Mesenchymal stem cell (in vitro differentiated cells and primary cell): Measurements from ENCODE around the gene E2F4.

Experiments used
- DNase-seq: peaks from one replicate; pipeline ENCODE4 v3.0.0-alpha.2; 2013
- H2AFZ ChIP-seq: one replicate; pipeline ENCODE4 v1.6.1; 2013; ENCODE audit warnings: low read depth, mild to moderate bottlenecking, control low read depth, inconsistent platforms, low read length, moderate library complexity
- H2AK5ac ChIP-seq: 2 replicates; pipeline ENCODE4 v1.6.1; 2013; ENCODE audit warnings: low read length, moderate library complexity, mild to moderate bottlenecking, inconsistent platforms; ENCODE audit not compliant: severe bottlenecking
- H2BK120ac ChIP-seq: one replicate; pipeline ENCODE4 v1.6.1; 2013; ENCODE audit warnings: low read depth, mild to moderate bottlenecking, inconsistent platforms, low read length, moderate library complexity
- H2BK12ac ChIP-seq, 2 experiments: one replicate each; pipeline ENCODE4 v1.6.1; 2013; ENCODE audit warnings: inconsistent platforms in 2 of 2, low read length in 2 of 2, mild to moderate bottlenecking in 2 of 2, moderate library complexity in 2 of 2, control low read depth in 1 of 2
- H2BK15ac ChIP-seq: one replicate; pipeline ENCODE4 v1.6.1; 2013; ENCODE audit warnings: mild to moderate bottlenecking, low read depth, inconsistent platforms; ENCODE audit not compliant: poor library complexity, severe bottlenecking
- H2BK5ac ChIP-seq: 2 replicates; pipeline ENCODE4 v1.6.1; 2013; ENCODE audit warnings: low read depth, mild to moderate bottlenecking, low read length, control low read depth, inconsistent platforms; ENCODE audit not compliant: poor library complexity, severe bottlenecking
- H3K14ac ChIP-seq, 2 experiments: one replicate each; pipeline ENCODE4 v1.6.1; 2013; ENCODE audit warnings: inconsistent platforms in 2 of 2, low read length in 2 of 2, control low read depth in 1 of 2, mild to moderate bottlenecking in 1 of 2, moderate library complexity in 1 of 2
- H3K18ac ChIP-seq, 2 experiments: one replicate each; pipeline ENCODE4 v1.6.1; 2013; ENCODE audit warnings: inconsistent platforms in 2 of 2, low read length in 2 of 2, control low read depth in 1 of 2, low read depth in 1 of 2, mild to moderate bottlenecking in 1 of 2
- H3K23ac ChIP-seq, 2 experiments: one replicate each; pipeline ENCODE4 v1.6.1; 2013; ENCODE audit warnings: inconsistent platforms in 2 of 2, low read length in 2 of 2, mild to moderate bottlenecking in 2 of 2, moderate library complexity in 2 of 2, control low read depth in 1 of 2
- H3K27ac ChIP-seq: 2 replicates; pipeline ENCODE4 v1.5.1; 2013; ENCODE audit warnings: mild to moderate bottlenecking, moderate library complexity, low read length, control low read depth, inconsistent platforms; ENCODE audit not compliant: poor library complexity, severe bottlenecking
- H3K27me3 ChIP-seq, 2 experiments: 2 replicates each; pipeline versions ENCODE4 v1.6.1 to v1.7.0; 2013; ENCODE audit warnings: low read length in 2 of 2, mild to moderate bottlenecking in 2 of 2, moderate library complexity in 2 of 2, control low read depth in 1 of 2, inconsistent platforms in 1 of 2; ENCODE audit not compliant: control insufficient read depth in 1 of 2, insufficient read depth in 1 of 2
- H3K36me3 ChIP-seq, 2 experiments: 2 replicates each; pipeline versions ENCODE4 v1.6.1 to v1.7.0; 2013; ENCODE audit warnings: low read length in 2 of 2, control low read depth in 1 of 2, inconsistent platforms in 1 of 2, low read depth in 1 of 2, mild to moderate bottlenecking in 1 of 2; ENCODE audit not compliant: insufficient read depth in 2 of 2, control insufficient read depth in 1 of 2
- H3K4ac ChIP-seq, 2 experiments: one replicate each; pipeline ENCODE4 v1.6.1; 2013; ENCODE audit warnings: inconsistent platforms in 2 of 2, low read length in 2 of 2, mild to moderate bottlenecking in 2 of 2, moderate library complexity in 2 of 2, control low read depth in 1 of 2, low read depth in 1 of 2
- H3K4me1 ChIP-seq: 2 replicates; pipeline ENCODE4 v1.6.1; 2013; ENCODE audit warnings: low read depth, low read length, control low read depth; ENCODE audit not compliant: control insufficient read depth, insufficient read depth
- H3K4me2 ChIP-seq: 2 replicates; pipeline ENCODE4 v1.6.1; 2013; ENCODE audit warnings: low read length, mild to moderate bottlenecking, inconsistent platforms; ENCODE audit not compliant: poor library complexity, severe bottlenecking
- H3K4me3 ChIP-seq, 2 experiments: 2 replicates each; pipeline versions ENCODE4 v1.5.1 to v1.7.0; 2013; ENCODE audit warnings: low read length in 2 of 2, mild to moderate bottlenecking in 2 of 2, control low read depth in 1 of 2, low read depth in 1 of 2; ENCODE audit not compliant: insufficient read depth in 1 of 2
- H3K79me1 ChIP-seq: replicated peaks from 2 replicates; pipeline ENCODE4 v1.6.1; 2013; ENCODE audit warnings: mild to moderate bottlenecking, control low read depth, low read length, inconsistent platforms; ENCODE audit not compliant: poor library complexity, severe bottlenecking
- H3K9ac ChIP-seq: 2 replicates; pipeline ENCODE4 v1.7.0; 2013; ENCODE audit warnings: mild to moderate bottlenecking, low read length, moderate library complexity
- H3K9me3 ChIP-seq: 2 replicates; pipeline ENCODE4 v1.7.0; 2013; ENCODE audit warnings: mild to moderate bottlenecking, low read length; ENCODE audit not compliant: control insufficient read depth
- H4K8ac ChIP-seq: one replicate; pipeline ENCODE4 v1.6.1; 2013; ENCODE audit warnings: inconsistent platforms, mild to moderate bottlenecking, low read length, moderate library complexity
- H4K91ac ChIP-seq: one replicate; pipeline ENCODE4 v1.6.1; 2013; ENCODE audit warnings: mild to moderate bottlenecking, low read length, inconsistent platforms
- WGBS: methylation state at CpG from one replicate; pipeline ENCODE4 v1.1.7; 2013; ENCODE audit warnings: mixed read lengths; 5-methylcytosine and 5-hydroxymethylcytosine counted together

Gene E2F4

DNA sequence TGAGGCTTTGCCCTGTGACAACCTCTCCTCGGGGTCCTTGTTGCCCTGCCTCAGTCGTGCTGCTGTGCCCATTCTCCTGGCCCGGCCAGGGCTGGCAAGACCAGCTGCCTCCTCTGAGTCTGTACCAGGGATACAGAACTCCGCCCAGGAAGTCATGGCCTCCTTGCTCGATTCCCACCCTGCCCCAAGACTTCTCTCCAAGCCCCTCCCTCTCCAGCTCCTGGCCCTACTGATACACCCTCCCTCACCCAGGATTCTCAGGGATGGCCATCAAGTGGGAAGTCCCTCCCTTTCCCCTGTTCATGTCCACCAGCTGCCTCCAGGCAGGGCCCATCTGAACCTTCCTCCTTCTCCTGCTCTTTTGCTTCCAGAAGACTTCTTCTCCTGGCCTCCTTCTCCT is 23.8 kb downstream of the E2F4 start:
- Histone ChIP-seq H4K91ac (no peak overlapping the region), H4K8ac (peak overlapping the region; percentile 55), H3K18ac (no peak overlapping the region), H3K36me3 (peaks cover 13 to 19% of the 10 kb centered on the region in 2 experiments), H3K27me3 (no peaks in the 10 kb centered on the region), H3K27ac (no peak overlapping the region), H3K79me1 (no peaks in the 10 kb centered on the region), H3K23ac (no peak overlapping the region), H2AFZ (no peak overlapping the region), H3K4me3 (no peak overlapping the region), H3K9me3 (no peaks in the 10 kb centered on the region), H2BK120ac (no peak overlapping the region), H2BK15ac (no peak overlapping the region), H3K14ac (no peak overlapping the region), H3K4me2 (no peak overlapping the region), H3K4ac (no peak overlapping the region), H2BK5ac (no peak overlapping the region), H3K4me1 (peaks cover 4% of the 10 kb centered on the region), H2AK5ac (no peak overlapping the region), H3K9ac (no peak overlapping the region), H2BK12ac (no peak overlapping the region)
- 62% methylated on average over 5 of the region's 5 CpGs for WGBS
- no peak for DNase-seq

DNA sequence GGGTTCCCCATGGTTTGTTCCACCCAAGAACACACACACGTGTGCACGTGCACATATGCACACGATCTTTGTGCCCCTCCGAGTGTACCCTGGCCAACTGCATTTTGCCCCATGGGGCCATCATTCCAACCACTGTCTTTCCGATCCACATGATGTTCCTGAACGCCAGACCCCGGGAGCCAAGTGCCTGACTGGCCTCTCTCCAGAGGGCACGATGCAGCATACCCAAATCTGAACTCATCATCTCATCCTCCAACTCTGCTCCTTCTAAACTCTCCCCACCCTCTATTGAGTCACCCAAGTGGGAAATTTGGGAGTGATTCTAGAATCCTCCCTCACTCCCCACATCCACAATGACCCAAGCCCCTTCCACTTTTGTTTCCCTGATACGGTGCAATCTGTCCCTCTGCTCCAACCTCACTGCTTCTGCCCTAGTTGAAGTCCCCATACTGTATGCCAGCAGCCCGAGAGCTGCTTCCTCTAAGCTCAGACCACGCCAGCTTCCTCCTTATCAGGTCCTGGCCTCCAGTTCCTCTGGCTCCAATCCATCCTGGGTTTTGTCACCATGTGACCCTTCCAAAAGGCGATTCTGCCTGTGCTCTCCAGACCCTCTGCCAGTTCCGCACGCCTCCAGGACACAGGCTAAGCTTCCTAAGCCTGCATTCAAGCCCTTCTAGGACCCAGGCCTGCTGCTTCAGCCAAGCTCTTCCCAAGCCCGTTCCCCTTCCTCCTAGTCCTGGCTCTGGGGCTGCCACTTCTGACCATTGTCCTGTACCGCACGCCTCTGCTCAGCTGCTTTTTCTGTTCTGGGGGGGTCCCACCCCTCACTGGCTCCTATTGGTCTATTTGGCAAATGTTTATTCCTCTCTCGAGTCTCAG is 24.9 kb downstream of the E2F4 start:
- peaks cover 4% of the 10 kb centered on the region for H3K4me1 ChIP-seq
- 81% methylated on average over 18 of the region's 18 CpGs for WGBS
- H2BK120ac ChIP-seq, result no peak overlapping the region
- no peak for DNase-seq
- H2BK12ac ChIP-seq, result no peak overlapping the region
- H3K4ac ChIP-seq, result no peak overlapping the region
- no peaks in the 10 kb centered on the region for H3K27me3 ChIP-seq
- no peak overlapping the region for H3K4me3 ChIP-seq
- H2AK5ac ChIP-seq, result no peak overlapping the region
- H4K91ac ChIP-seq, result no peak overlapping the region
- H3K36me3 ChIP-seq, result peaks cover 12% of the 10 kb centered on the region in 2 experiments
- no peaks in the 10 kb centered on the region for H3K9me3 ChIP-seq
- H3K27ac ChIP-seq, result no peak overlapping the region
- H3K14ac ChIP-seq, result no peak overlapping the region
- no peak overlapping the region for H4K8ac ChIP-seq
- H3K9ac ChIP-seq, result peak overlapping the region; percentile 49
- H2BK5ac ChIP-seq, result no peak overlapping the region
- no peak overlapping the region for H3K18ac ChIP-seq
- no peak overlapping the region for H2BK15ac ChIP-seq
- H3K23ac ChIP-seq, result no peak overlapping the region
- H3K79me1 ChIP-seq, result no peaks in the 10 kb centered on the region
- H3K4me2 ChIP-seq, result no peak overlapping the region
- H2AFZ ChIP-seq, result no peak overlapping the region

DNA sequence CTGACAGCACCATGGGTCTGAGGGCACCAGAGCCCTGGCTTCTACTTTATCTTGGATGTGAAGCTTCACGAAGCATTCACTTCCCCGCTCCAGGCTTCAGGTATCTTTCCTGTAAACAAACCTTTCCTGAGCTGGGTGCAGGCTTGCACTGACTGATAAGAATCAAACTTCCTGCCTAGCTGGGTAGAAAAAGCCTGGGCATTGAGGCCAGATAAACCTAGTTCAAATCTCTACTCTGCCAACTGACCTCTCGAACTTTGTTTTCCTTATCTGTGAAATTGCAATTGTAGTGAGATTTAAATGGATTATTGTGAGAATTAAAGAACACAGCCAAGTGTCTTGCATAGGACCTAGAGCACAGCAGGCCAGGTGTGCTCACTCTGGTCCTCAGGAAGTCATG is 32.0 kb downstream of the E2F4 start:
- Histone ChIP-seq H3K27me3 (no peaks in the 10 kb centered on the region), H3K4me2 (no peak overlapping the region), H3K23ac (no peak overlapping the region), H3K4me1 (peaks cover 16% of the 10 kb centered on the region), H3K14ac (no peak overlapping the region), H3K9ac (no peak overlapping the region), H4K8ac (peak overlapping the region; percentile 21), H3K18ac (no peak overlapping the region), H2AFZ (no peak overlapping the region), H2BK5ac (no peak overlapping the region), H3K27ac (no peak overlapping the region), H3K4me3 (no peak overlapping the region), H2AK5ac (no peak overlapping the region), H2BK120ac (no peak overlapping the region), H4K91ac (no peak overlapping the region), H3K9me3 (no peaks in the 10 kb centered on the region), H3K36me3 (peaks cover 13 to 43% of the 10 kb centered on the region in 2 experiments), H2BK15ac (no peak overlapping the region), H2BK12ac (no peak overlapping the region), H3K79me1 (peaks cover 20% of the 10 kb centered on the region), H3K4ac (no peak overlapping the region)
- WGBS, result 86% methylated on average over 3 of the region's 3 CpGs
- no peak for DNase-seq

DNA sequence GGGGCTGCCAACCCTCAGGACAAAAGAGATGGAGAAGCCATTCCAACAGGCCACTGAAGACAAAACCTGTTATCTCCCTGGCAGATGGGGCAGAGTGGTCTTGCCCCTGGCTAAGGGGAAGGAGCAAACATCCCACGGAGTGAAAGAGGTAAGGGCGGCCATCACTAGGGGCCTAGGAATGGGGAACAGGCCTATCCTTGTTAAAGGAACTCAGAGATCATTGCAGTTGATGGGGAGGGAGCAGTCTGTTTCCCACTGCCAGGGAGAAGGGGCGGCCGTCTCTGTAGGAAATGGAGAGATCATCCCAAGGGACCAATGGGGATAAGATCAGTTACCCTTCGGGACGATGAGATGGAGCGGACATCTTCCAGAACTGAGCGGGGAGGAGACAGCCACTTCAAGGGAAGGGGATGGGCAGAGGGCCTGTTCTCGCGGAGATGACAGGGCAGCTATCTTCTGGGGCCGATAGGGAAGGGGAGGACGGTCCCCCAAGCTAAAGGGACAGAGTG is 34.4 kb downstream of the E2F4 start:
- Histone ChIP-seq H2AK5ac (peak overlapping the region; percentile 11), H3K79me1 (peaks cover 25% of the 10 kb centered on the region), H4K8ac (peak overlapping the region; percentile 39), H2BK120ac (no peak overlapping the region), H2BK5ac (no peak overlapping the region), H3K4me3 (peak overlapping the region; percentile 62 to 92), H3K27me3 (no peaks in the 10 kb centered on the region), H2AFZ (peak overlapping the region; percentile 44), H4K91ac (peak overlapping the region; percentile 53), H3K9me3 (no peaks in the 10 kb centered on the region), H2BK15ac (no peak overlapping the region), H3K27ac (no peak overlapping the region), H3K23ac (no peak overlapping the region), H3K14ac (peak overlapping the region in 1 of 2 experiments; percentile 74), H3K9ac (peak overlapping the region; percentile 98), H3K4ac (peak overlapping the region; percentile 15 to 26), H3K4me2 (peak overlapping the region; percentile 54), H2BK12ac (no peak overlapping the region), H3K4me1 (peaks cover 16% of the 10 kb centered on the region), H3K18ac (peak overlapping the region; percentile 41 to 92), H3K36me3 (peaks cover 37 to 54% of the 10 kb centered on the region in 2 experiments)
- no peak for DNase-seq
- 17% methylated on average over 12 of the region's 12 CpGs for WGBS
